HG02970 (cell line): ENCODE measurements around the gene MBL2.

Source experiments
- ATAC-seq: cut with Tn5 transposase; IDR thresholded peaks from one replicate; pipeline ENCODE4 v1.9.1; 2021; ENCODE audit warnings: mild to moderate bottlenecking, moderate library complexity, moderate number of reproducible peaks; ENCODE audit not compliant: unreplicated experiment, low FRiP score

MBL2 gene

GRCh38 chr10:52772623-52773022, at the start of gene MBL2:
TSS of gene MBL2 (minus strand) at chr10:52772784. CDS start at chr10:52771635, 1,149 bp downstream.
- no peak for ATAC-seq

- no peak for ATAC-seq
Measured at GRCh38 chr10:52820309-52820708, 47.7 kb upstream of the MBL2 start.

GRCh38 chr10:52818019-52818418, 45.4 kb upstream of the MBL2 start:
- ATAC-seq = peak; percentile 98

- no peak for ATAC-seq
Measured at GRCh38 chr10:52814506-52814905, 41.9 kb upstream of the MBL2 start.

- no peak for ATAC-seq
Measured at GRCh38 chr10:52811776-52812175, 39.2 kb upstream of the MBL2 start.

- ATAC-seq = no peak
Measured at GRCh38 chr10:52810761-52811160, 38.2 kb upstream of the MBL2 start.

GRCh38 chr10:52807803-52808202, 35.2 kb upstream of the MBL2 start:
- ATAC-seq = no peak

- no peak for ATAC-seq
Measured at GRCh38 chr10:52805414-52806285, 33.1 kb upstream of the MBL2 start.

GRCh38 chr10:52801947-52802346, 29.4 kb upstream of the MBL2 start:
- no peak for ATAC-seq

GRCh38 chr10:52786098-52786497, 13.5 kb upstream of the MBL2 start:
- ATAC-seq = no peak

- ATAC-seq = no peak
Measured at GRCh38 chr10:52785418-52785817, 12.8 kb upstream of the MBL2 start.

- ATAC-seq = no peak
Measured at GRCh38 chr10:52783726-52784125, 11.1 kb upstream of the MBL2 start.

GRCh38 chr10:52782554-52782953, 10.0 kb upstream of the MBL2 start:
- no peak for ATAC-seq

- no peak for ATAC-seq
Measured at GRCh38 chr10:52780391-52781155, 8.0 kb upstream of the MBL2 start.

- peak; percentile 87 for ATAC-seq
Measured at GRCh38 chr10:52779541-52780390, 7.2 kb upstream of the MBL2 start.

- no peak for ATAC-seq
Measured at GRCh38 chr10:52778511-52779392, 6.2 kb upstream of the MBL2 start.

- no peak for ATAC-seq
Measured at GRCh38 chr10:52777414-52777813, 4.8 kb upstream of the MBL2 start.

- ATAC-seq = no peak
Measured at GRCh38 chr10:52776471-52776903, 3.9 kb upstream of the MBL2 start.

GRCh38 chr10:52775132-52775647, 2.6 kb upstream of the MBL2 start:
- no peak for ATAC-seq
